Measurements from ENCODE around the gene LCE7A. TPM values are rescaled to one million over a fixed set of nuclear protein-coding genes. Genes with fewer than 3 reads are reported as not detected.

The LCE7A gene
- total RNA-seq, 1 experiment from 2014 or later = not detected

DNA sequence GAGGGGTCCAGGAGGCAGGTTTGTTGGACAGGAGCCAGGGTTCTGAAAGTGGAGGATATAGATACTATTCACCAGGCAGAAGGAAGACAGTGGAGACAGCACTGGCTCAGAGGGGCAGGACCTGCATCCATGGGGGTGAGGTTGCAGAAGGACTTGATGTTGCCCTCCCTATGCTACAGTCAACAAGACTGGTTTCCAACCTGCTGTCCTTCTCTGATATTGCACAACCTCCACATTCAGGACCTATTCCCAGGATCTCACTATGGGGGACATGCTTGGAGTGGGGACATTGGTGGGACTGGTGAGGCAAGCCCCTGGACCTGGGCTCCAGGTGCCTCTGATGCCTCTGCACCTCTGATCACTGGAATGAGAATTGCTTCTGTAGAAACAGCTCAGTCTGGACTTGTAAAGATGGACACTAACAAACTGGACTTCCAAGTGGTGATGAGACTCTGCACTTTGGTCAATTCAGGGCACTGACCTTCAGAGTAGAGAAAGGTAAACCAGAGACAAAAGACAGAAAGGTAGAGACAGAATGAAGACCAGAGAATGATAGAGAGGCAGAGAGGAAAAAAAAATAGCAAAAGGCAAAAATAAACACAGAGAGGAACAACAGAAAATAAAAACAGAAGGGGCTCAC is 19.9 kb downstream of the LCE7A start:
- no peak overlapping the region for H2BK12ac ChIP-seq (ENCODE audit: insufficient read length, low read depth, low read length)
- H3K27me3 ChIP-seq (ENCODE audit: insufficient read depth, low read length) = no peaks in the 10 kb centered on the region
- no peak for DNase-seq
- no peak for TF ChIP-seq CTCF (conservative IDR thresholded peaks at IDR 0.05)
- no peak overlapping the region for H4K5ac ChIP-seq (ENCODE audit: insufficient read length, low read depth, low read length)
- H3K79me2 ChIP-seq (ENCODE audit: insufficient read depth, low read length) = no peaks in the 10 kb centered on the region
- H2BK120ac ChIP-seq (ENCODE audit: low read depth, low read length, poor library complexity, severe bottlenecking) = no peak overlapping the region
- H2BK5ac ChIP-seq (ENCODE audit: insufficient read length, low read length) = no peak overlapping the region
- no peak overlapping the region for H3K18ac ChIP-seq (ENCODE audit: insufficient read length, low read depth, low read length)
- H3K4me1 Mint-ChIP-seq = no peaks in the 10 kb centered on the region
- no peak overlapping the region for H3K4me2 ChIP-seq (ENCODE audit: insufficient read depth, insufficient read length, low read length)
- H3K23me2 ChIP-seq (ENCODE audit: insufficient read length, low read depth, low read length, poor library complexity, severe bottlenecking) = no peaks in the 10 kb centered on the region
- peaks cover 7 to 21% (median 8%) of the 10 kb centered on the region in 3 experiments; a peak in 5 of 7 replicates for H3K36me3 Mint-ChIP-seq (ENCODE audit: insufficient read depth in 1 of 3, low read depth in 3 of 3)
- H3K23ac ChIP-seq (ENCODE audit: insufficient read length, low read depth, low read length) = no peak overlapping the region
- H3K14ac ChIP-seq (ENCODE audit: insufficient read depth, low read length) = no peak overlapping the region
- no peak overlapping the region for H2AK5ac ChIP-seq (ENCODE audit: insufficient read length, low read length)
- no peak overlapping the region for H2BK20ac ChIP-seq (ENCODE audit: low read depth, low read length, poor library complexity, severe bottlenecking)
- H2BK15ac ChIP-seq (ENCODE audit: low read depth, low read length) = peak overlapping the region; percentile 39; the same call in 1 of the 2 replicates
- peaks cover 2% of the 10 kb centered on the region; the same call in 1 of the 2 replicates for H3K27me3 Mint-ChIP-seq (ENCODE audit: low read depth)
- H4K91ac ChIP-seq (ENCODE audit: insufficient read length, low read depth, low read length) = no peak overlapping the region
- peaks cover 73 to 82% of the 10 kb centered on the region in 2 experiments for H3K9me3 Mint-ChIP-seq
- no peaks in the 10 kb centered on the region for H4K20me1 ChIP-seq (ENCODE audit: control insufficient read depth, insufficient read depth, insufficient read length)
- no peak overlapping the region for H3T11ph ChIP-seq (ENCODE audit: low read length)
- H3K4me1 ChIP-seq (ENCODE audit: insufficient read depth, low read length) = no peaks in the 10 kb centered on the region
- no peak overlapping the region for H3K27ac ChIP-seq (ENCODE audit: insufficient read length, low read depth, low read length)
- H3K4ac ChIP-seq (ENCODE audit: low read depth, low read length) = no peak overlapping the region
- no peaks in the 10 kb centered on the region for H3K79me1 ChIP-seq (ENCODE audit: insufficient read depth, low read depth, low read length, poor library complexity, severe bottlenecking)
- no peak overlapping the region for H3K56ac ChIP-seq (ENCODE audit: insufficient read length, low read depth, low read length)
- no peak overlapping the region for H3K4me3 Mint-ChIP-seq
- no peak overlapping the region for H3K9ac ChIP-seq (ENCODE audit: extremely low read depth, insufficient read length, low read length)
- H2AFZ ChIP-seq (ENCODE audit: low read length) = no peak overlapping the region
- H3K27ac Mint-ChIP-seq = no peak overlapping the region; a peak in 1 of 7 replicates
- H3K9me3 ChIP-seq (ENCODE audit: control insufficient read depth, low read depth, low read length) = no peaks in the 10 kb centered on the region
- H4K8ac ChIP-seq (replicated peaks; ENCODE audit: insufficient read length, low read depth, low read length) = no peak overlapping the region

Measured in H9 (cell line).